GM19023 (cell line): Measurements from ENCODE around the gene LRP1.
"Not testable (repeated sequence)": the region's sequence is repeated elsewhere in the genome, so short reads cannot be mapped to it uniquely, and the experiment has no call there.

Experiments used
- ATAC-seq: cut with Tn5 transposase; IDR thresholded peaks from one replicate; pipeline ENCODE4 v1.9.1; 2021; ENCODE audit warnings: mild to moderate bottlenecking, moderate library complexity; ENCODE audit not compliant: unreplicated experiment

Gene LRP1

GRCh38 chr12:57110104-57111030 is 17.9 kb upstream of the LRP1 start:
- peak; percentile 52 for ATAC-seq

GRCh38 chr12:57111031-57111734 is 17.1 kb upstream of the LRP1 start, which contains the start of gene STAT6:
STAT6 (minus strand) TSS chr12:57111362; CDS start chr12:57108278, 3,084 bp downstream.
- ATAC-seq: peak; percentile 53

GRCh38 chr12:57112492-57113294 is 15.6 kb upstream of the LRP1 start:
- ATAC-seq: peak; percentile 63

GRCh38 chr12:57116580-57117281 is 11.6 kb upstream of the LRP1 start:
- no peak for ATAC-seq

GRCh38 chr12:57118711-57119271 is 9.5 kb upstream of the LRP1 start:
- no peak for ATAC-seq

GRCh38 chr12:57119294-57120085 is 8.8 kb upstream of the LRP1 start:
- ATAC-seq: no peak

- ATAC-seq: not testable (repeated sequence)
Observed at GRCh38 chr12:57120718-57121117, 7.6 kb upstream of the LRP1 start.

GRCh38 chr12:57123813-57124212 is 4.5 kb upstream of the LRP1 start:
- ATAC-seq: no peak

GRCh38 chr12:57124261-57124877 is 3.9 kb upstream of the LRP1 start:
- ATAC-seq: no peak

- ATAC-seq: no peak
Observed at GRCh38 chr12:57126061-57126460, 2.2 kb upstream of the LRP1 start.

GRCh38 chr12:57126561-57126960 is 1.7 kb upstream of the LRP1 start:
- ATAC-seq: no peak

GRCh38 chr12:57127101-57127725 is 1.1 kb upstream of the LRP1 start:
- no peak for ATAC-seq

- ATAC-seq: no peak
Observed at GRCh38 chr12:57128519-57129247, 400 bp downstream of the LRP1 start.

GRCh38 chr12:57129321-57129842 is 1.1 kb downstream of the LRP1 start:
- ATAC-seq: no peak

GRCh38 chr12:57129889-57130288 is 1.6 kb downstream of the LRP1 start:
- ATAC-seq: no peak

- ATAC-seq: no peak
Observed at GRCh38 chr12:57130941-57131340, 2.7 kb downstream of the LRP1 start.

GRCh38 chr12:57131896-57132744 is 3.8 kb downstream of the LRP1 start:
- ATAC-seq: no peak
